Hematopoietic multipotent progenitor cell treated with erythropoietin and hydrocortisone succinate and interleukin-3 and kit ligand, for 8 days (in vitro differentiated cells): ENCODE data around the gene ACVR1B.

Source experiments
- DNase-seq: peaks from one replicate; pipeline ENCODE4 v3.0.0-alpha.2; 2015

ACVR1B gene

GRCh38 chr12:51917746-51918453 lies 33.6 kb upstream of the ACVR1B start:
- DNase-seq: peak; percentile 30

- DNase-seq: no peak
Measured at GRCh38 chr12:51920046-51920445, 31.5 kb upstream of the ACVR1B start.

- DNase-seq: no peak
Measured at GRCh38 chr12:51921017-51921725, 30.3 kb upstream of the ACVR1B start.

GRCh38 chr12:51922146-51922545 lies 29.4 kb upstream of the ACVR1B start:
- DNase-seq: no peak

GRCh38 chr12:51922762-51923505 lies 28.6 kb upstream of the ACVR1B start:
- DNase-seq: no peak

- DNase-seq: peak; percentile 17
Measured at GRCh38 chr12:51923506-51924365, 27.8 kb upstream of the ACVR1B start.

GRCh38 chr12:51924551-51925319 lies 26.8 kb upstream of the ACVR1B start:
- DNase-seq: no peak

- DNase-seq: peak; percentile 39
Measured at GRCh38 chr12:51925346-51926063, 26.0 kb upstream of the ACVR1B start.

GRCh38 chr12:51926064-51926632 lies 25.4 kb upstream of the ACVR1B start:
- peak; percentile 79 for DNase-seq

- DNase-seq: peak; percentile 70
Measured at GRCh38 chr12:51926718-51927117, 24.8 kb upstream of the ACVR1B start.

GRCh38 chr12:51932218-51933076 lies 19.1 kb upstream of the ACVR1B start:
- DNase-seq: no peak

- no peak for DNase-seq
Measured at GRCh38 chr12:51934080-51934479, 17.4 kb upstream of the ACVR1B start.

GRCh38 chr12:51937926-51938325 lies 13.6 kb upstream of the ACVR1B start:
- DNase-seq: no peak

- no peak for DNase-seq
Measured at GRCh38 chr12:51938726-51939125, 12.8 kb upstream of the ACVR1B start.

GRCh38 chr12:51941011-51941581 lies 10.4 kb upstream of the ACVR1B start:
- DNase-seq: no peak

- no peak for DNase-seq
Measured at GRCh38 chr12:51941604-51942003, 9.9 kb upstream of the ACVR1B start.

GRCh38 chr12:51942056-51942455 lies 9.4 kb upstream of the ACVR1B start:
- DNase-seq: no peak

- DNase-seq: no peak
Measured at GRCh38 chr12:51942501-51943000, 8.9 kb upstream of the ACVR1B start.

- DNase-seq: no peak
Measured at GRCh38 chr12:51943346-51943745, 8.2 kb upstream of the ACVR1B start.
